ENCODE data around the gene SGTA.

Gene SGTA

GRCh38 chr19:2724148-2724557, 58.9 kb downstream of the SGTA start:
- FAIRE-seq: no peak
- TF ChIP-seq SPI1 (IDR thresholded peaks at IDR 0.05; ENCODE audit: low read depth, low read length) (no peak), PAX5 (IDR thresholded peaks at IDR 0.05; ENCODE audit: insufficient read depth, low read length, severe bottlenecking) (no peak), POLR2A (IDR thresholded peaks at IDR 0.05; ENCODE audit: low read depth, low read length) (no peak), TAF1 (IDR thresholded peaks at IDR 0.05; ENCODE audit: low read depth, low read length) (no peak), POLR2AphosphoS5 (IDR thresholded peaks at IDR 0.05; ENCODE audit: low read depth, low read length) (no peak), POU2F2 (IDR thresholded peaks at IDR 0.05; ENCODE audit: low read depth, low read length) (no peak)
- no peak for DNase-seq (ENCODE audit: insufficient read length, low spot score)

GRCh38 chr19:2723747-2724146, 59.3 kb downstream of the SGTA start:
- no peak for DNase-seq (ENCODE audit: insufficient read length, low spot score)
- TF ChIP-seq POU2F2 (IDR thresholded peaks at IDR 0.05; ENCODE audit: low read depth, low read length) (no peak), POLR2A (IDR thresholded peaks at IDR 0.05; ENCODE audit: low read depth, low read length) (no peak), POLR2AphosphoS5 (IDR thresholded peaks at IDR 0.05; ENCODE audit: low read depth, low read length) (no peak), SPI1 (IDR thresholded peaks at IDR 0.05; ENCODE audit: low read depth, low read length) (no peak), PAX5 (IDR thresholded peaks at IDR 0.05; ENCODE audit: insufficient read depth, low read length, severe bottlenecking) (no peak), TAF1 (IDR thresholded peaks at IDR 0.05; ENCODE audit: low read depth, low read length) (no peak)
- no peak for FAIRE-seq

GRCh38 chr19:2723345-2723715, 59.7 kb downstream of the SGTA start:
- TF ChIP-seq PAX5 (IDR thresholded peaks at IDR 0.05; ENCODE audit: insufficient read depth, low read length, severe bottlenecking): no peak
- DNase-seq (ENCODE audit: insufficient read length, low spot score) (no peak), FAIRE-seq (no peak)

- FAIRE-seq (no peak), DNase-seq (ENCODE audit: insufficient read length, low spot score) (no peak)
- TF ChIP-seq POLR2AphosphoS5 (IDR thresholded peaks at IDR 0.05; ENCODE audit: low read depth, low read length): no peak
- no peak for TF ChIP-seq SPI1 (IDR thresholded peaks at IDR 0.05; ENCODE audit: low read depth, low read length)
- no peak for TF ChIP-seq POU2F2 (IDR thresholded peaks at IDR 0.05; ENCODE audit: low read depth, low read length)
- TF ChIP-seq PAX5 (IDR thresholded peaks at IDR 0.05; ENCODE audit: insufficient read depth, low read length, severe bottlenecking): no peak
- TF ChIP-seq TAF1 (IDR thresholded peaks at IDR 0.05; ENCODE audit: low read depth, low read length): no peak
- TF ChIP-seq POLR2A (IDR thresholded peaks at IDR 0.05; ENCODE audit: low read depth, low read length): no peak
Observed at GRCh38 chr19:2722541-2723344, 60.3 kb downstream of the SGTA start.

GRCh38 chr19:2721570-2722540, 61.2 kb downstream of the SGTA start:
- TF ChIP-seq POLR2AphosphoS5 (IDR thresholded peaks at IDR 0.05; ENCODE audit: low read depth, low read length) (no peak), POU2F2 (IDR thresholded peaks at IDR 0.05; ENCODE audit: low read depth, low read length) (no peak), SPI1 (IDR thresholded peaks at IDR 0.05; ENCODE audit: low read depth, low read length) (no peak), POLR2A (IDR thresholded peaks at IDR 0.05; ENCODE audit: low read depth, low read length) (no peak), TAF1 (IDR thresholded peaks at IDR 0.05; ENCODE audit: low read depth, low read length) (no peak), PAX5 (IDR thresholded peaks at IDR 0.05; ENCODE audit: insufficient read depth, low read length, severe bottlenecking) (no peak)

GRCh38 chr19:2720777-2721569, 62.1 kb downstream of the SGTA start, which contains the start of gene DIRAS1:
Gene DIRAS1 (minus strand): TSS chr19:2721372. CDS start chr19:2717806, 3,566 bp downstream.
- DNase-seq (ENCODE audit: insufficient read length, low spot score) (no peak), FAIRE-seq (no peak)
- TF ChIP-seq TAF1 (IDR thresholded peaks at IDR 0.05; ENCODE audit: low read depth, low read length) (no peak), POLR2A (IDR thresholded peaks at IDR 0.05; ENCODE audit: low read depth, low read length) (no peak), POLR2AphosphoS5 (IDR thresholded peaks at IDR 0.05; ENCODE audit: low read depth, low read length) (no peak), SPI1 (IDR thresholded peaks at IDR 0.05; ENCODE audit: low read depth, low read length) (no peak), PAX5 (IDR thresholded peaks at IDR 0.05; ENCODE audit: insufficient read depth, low read length, severe bottlenecking) (no peak), POU2F2 (IDR thresholded peaks at IDR 0.05; ENCODE audit: low read depth, low read length) (no peak)

More at GRCh38 chr19:2721570-2722540, 61.2 kb downstream of the SGTA start:
- FAIRE-seq (no peak), DNase-seq (ENCODE audit: insufficient read length, low spot score) (no peak)

- DNase-seq (ENCODE audit: insufficient read length, low spot score): no peak
- TF ChIP-seq POU2F2 (IDR thresholded peaks at IDR 0.05; ENCODE audit: low read depth, low read length): no peak
- TF ChIP-seq PAX5 (IDR thresholded peaks at IDR 0.05; ENCODE audit: insufficient read depth, low read length, severe bottlenecking): no peak
Observed at GRCh38 chr19:2719920-2720776, 62.9 kb downstream of the SGTA start.

GRCh38 chr19:2719232-2719735, 63.8 kb downstream of the SGTA start:
- FAIRE-seq: no peak
- no peak for TF ChIP-seq POLR2AphosphoS5 (IDR thresholded peaks at IDR 0.05; ENCODE audit: low read depth, low read length)
- no peak for TF ChIP-seq SPI1 (IDR thresholded peaks at IDR 0.05; ENCODE audit: low read depth, low read length)
- TF ChIP-seq POU2F2 (IDR thresholded peaks at IDR 0.05; ENCODE audit: low read depth, low read length): no peak
- no peak for TF ChIP-seq PAX5 (IDR thresholded peaks at IDR 0.05; ENCODE audit: insufficient read depth, low read length, severe bottlenecking)
- no peak for DNase-seq (ENCODE audit: insufficient read length, low spot score)

More at GRCh38 chr19:2719920-2720776, 62.9 kb downstream of the SGTA start:
- FAIRE-seq: peak; percentile 13

Measured in GM12891 (cell line).